Ishikawa (cell line): ENCODE data around the gene RYR3.

Source experiments
- CEBPB ChIP-seq: IDR thresholded peaks from 2 replicates; pipeline ENCODE4 v1.6.1; 2012
- CREB1 ChIP-seq: IDR thresholded peaks from 2 replicates; pipeline ENCODE4 v1.6.1; 2012; ENCODE audit warnings: low read depth
- EGR1 ChIP-seq: IDR thresholded peaks from 2 replicates; pipeline ENCODE4 v1.6.1; 2012
- EP300 ChIP-seq: IDR thresholded peaks from 2 replicates; pipeline ENCODE4 v1.6.1; 2012; ENCODE audit warnings: borderline replicate concordance
- FOXM1 ChIP-seq: IDR thresholded peaks from 2 replicates; pipeline ENCODE4 v1.6.1; 2012; ENCODE audit warnings: low read depth, borderline replicate concordance
- MAX ChIP-seq: IDR thresholded peaks from 2 replicates; pipeline ENCODE4 v1.6.1; 2012
- NFIC ChIP-seq: IDR thresholded peaks from 2 replicates; pipeline ENCODE4 v1.6.1; 2012
- RAD21 ChIP-seq: IDR thresholded peaks from 2 replicates; pipeline ENCODE4 v1.6.1; 2012; ENCODE audit warnings: low read depth
- REST ChIP-seq: IDR thresholded peaks from 2 replicates; pipeline ENCODE4 v1.6.1; 2012; ENCODE audit warnings: low read depth, mild to moderate bottlenecking
- TAF1 ChIP-seq: IDR thresholded peaks from 2 replicates; pipeline ENCODE4 v1.6.1; 2012; ENCODE audit warnings: low read depth, mild to moderate bottlenecking
- TCF12 ChIP-seq: IDR thresholded peaks from 2 replicates; pipeline ENCODE4 v1.6.1; 2012; ENCODE audit warnings: low read depth
- TEAD4 ChIP-seq: IDR thresholded peaks from 2 replicates; pipeline ENCODE4 v1.6.1; 2012
- YY1 ChIP-seq: IDR thresholded peaks from 2 replicates; pipeline ENCODE4 v1.6.1; 2012; ENCODE audit warnings: low read depth
- ZBTB7A ChIP-seq: IDR thresholded peaks from 2 replicates; pipeline ENCODE4 v1.6.1; 2012; ENCODE audit warnings: low read depth
- TF ChIP-seq, protein P1 (sequence below): IDR thresholded peaks from 2 replicates; pipeline ENCODE4 v1.6.1; 2012

The RYR3 gene

DNA sequence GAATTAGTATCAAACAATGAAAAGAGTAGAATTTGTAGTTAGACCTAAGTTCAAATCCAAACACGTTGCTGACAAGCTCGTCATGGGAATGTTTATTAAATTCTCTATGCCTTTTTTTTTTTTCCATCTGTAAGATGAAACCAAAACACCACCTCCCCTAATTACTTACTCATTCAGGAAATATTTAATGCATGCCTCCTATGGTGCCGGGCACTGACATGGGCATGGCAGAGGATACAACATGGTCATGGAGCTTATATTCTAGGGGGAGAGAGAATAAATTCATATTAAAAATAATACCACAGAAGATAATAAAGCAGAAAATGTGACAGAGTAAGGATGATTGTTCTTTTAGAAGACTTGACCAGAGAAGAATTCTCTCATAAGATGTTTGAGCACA lies 215.8 kb downstream of the RYR3 start:
- no peak for TF ChIP-seq EP300
- TF ChIP-seq YY1, result no peak

DNA sequence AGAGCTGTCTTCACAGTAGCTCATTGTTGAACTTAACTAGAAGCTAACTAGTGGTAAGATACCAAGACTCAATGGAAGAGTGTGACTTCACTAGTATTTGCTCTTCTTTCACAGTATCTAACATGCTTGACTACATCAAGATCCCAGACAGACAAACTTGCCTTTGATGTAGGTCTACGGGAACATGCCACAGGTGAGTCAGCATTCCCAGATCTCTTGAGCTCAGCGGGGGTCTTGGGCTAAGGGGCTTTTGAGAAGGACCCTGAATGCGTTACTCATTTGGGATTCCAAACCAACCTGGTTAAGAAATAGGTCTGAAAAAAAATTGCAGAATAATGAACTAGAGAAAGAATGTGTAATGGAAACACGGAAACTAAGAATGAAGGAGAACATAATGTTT lies 222.4 kb downstream of the RYR3 start:
- TF ChIP-seq TAF1 (no peak), RAD21 (no peak), REST (no peak)

GRCh38 chr15:33534642-33535041 lies 223.9 kb downstream of the RYR3 start:
- no peak for TF ChIP-seq RAD21
- TF ChIP-seq NFIC, result no peak

DNA sequence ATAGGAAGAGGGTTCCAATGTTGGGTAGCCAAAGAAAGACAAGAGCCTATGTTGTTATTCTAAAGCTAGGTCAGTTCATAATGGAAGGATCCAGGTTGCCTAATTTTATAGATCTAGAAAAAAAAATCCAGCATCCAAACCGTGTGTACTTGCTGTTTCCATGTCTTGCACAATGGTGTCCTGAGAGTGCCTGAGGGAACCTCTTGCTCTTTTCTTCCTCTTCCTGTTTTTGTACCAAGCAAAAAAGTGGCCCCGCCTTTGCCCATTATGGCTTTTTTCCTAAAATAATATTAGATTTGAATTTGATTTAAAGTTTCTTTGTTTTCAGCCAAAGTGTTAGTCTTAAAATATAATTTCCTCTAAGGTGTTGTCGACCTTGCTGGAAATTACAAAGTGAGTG lies 224.4 kb downstream of the RYR3 start:
- TF ChIP-seq, protein P1, sequence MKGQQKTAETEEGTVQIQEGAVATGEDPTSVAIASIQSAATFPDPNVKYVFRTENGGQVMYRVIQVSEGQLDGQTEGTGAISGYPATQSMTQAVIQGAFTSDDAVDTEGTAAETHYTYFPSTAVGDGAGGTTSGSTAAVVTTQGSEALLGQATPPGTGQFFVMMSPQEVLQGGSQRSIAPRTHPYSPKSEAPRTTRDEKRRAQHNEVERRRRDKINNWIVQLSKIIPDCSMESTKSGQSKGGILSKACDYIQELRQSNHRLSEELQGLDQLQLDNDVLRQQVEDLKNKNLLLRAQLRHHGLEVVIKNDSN, result no peak
- no peak for TF ChIP-seq CEBPB
- no peak for TF ChIP-seq ZBTB7A
- no peak for TF ChIP-seq REST
- no peak for TF ChIP-seq RAD21
- no peak for TF ChIP-seq MAX
- TF ChIP-seq TAF1, result no peak
- no peak for TF ChIP-seq YY1
- no peak for TF ChIP-seq CREB1
- TF ChIP-seq FOXM1, result no peak

DNA sequence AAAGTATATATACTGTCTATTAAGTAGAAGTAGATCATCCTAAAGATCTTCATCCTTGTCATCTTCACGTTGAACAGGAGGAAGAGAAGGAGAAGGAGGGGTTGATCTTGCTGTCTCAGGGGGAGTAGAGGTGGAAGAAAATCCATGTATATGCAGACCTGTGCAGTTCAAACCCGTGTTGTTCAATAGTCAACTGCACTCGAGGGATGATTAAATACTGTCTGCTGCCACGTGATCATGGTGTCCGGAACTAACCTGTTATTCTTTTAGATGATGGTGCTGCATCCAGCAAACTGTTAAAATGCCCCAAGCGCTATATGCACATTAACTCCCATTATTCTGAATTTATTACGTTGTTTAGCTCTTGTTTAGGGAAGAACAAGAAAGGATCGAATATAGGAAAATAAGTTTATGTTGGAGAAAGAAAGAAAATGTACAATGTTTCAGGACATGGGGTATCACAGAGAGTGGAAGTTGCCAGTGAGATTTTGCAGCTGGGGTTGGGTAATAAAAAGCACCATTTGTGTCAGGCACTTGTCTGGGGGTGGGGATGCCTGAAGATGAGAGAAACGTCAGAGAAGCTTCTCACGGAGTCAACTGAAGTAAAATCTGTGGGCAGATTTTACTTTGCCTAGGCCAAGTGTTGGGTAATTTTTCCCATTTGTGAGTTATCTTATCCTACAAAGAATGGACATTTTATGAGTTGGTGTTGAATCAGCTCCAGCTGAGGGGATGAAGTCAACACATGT lies 229.2 kb downstream of the RYR3 start:
- TF ChIP-seq EP300, result no peak
- TF ChIP-seq RAD21, result no peak
- TF ChIP-seq EGR1, result no peak
- TF ChIP-seq ZBTB7A, result no peak
- TF ChIP-seq TAF1, result no peak
- TF ChIP-seq MAX, result no peak
- TF ChIP-seq, protein P1, result no peak
- TF ChIP-seq NFIC, result no peak
- TF ChIP-seq CREB1, result no peak
- TF ChIP-seq TEAD4, result no peak
- TF ChIP-seq TCF12, result no peak
- no peak for TF ChIP-seq YY1
- TF ChIP-seq REST, result no peak
- TF ChIP-seq CEBPB, result no peak
- no peak for TF ChIP-seq FOXM1
